ENCODE measurements around the gene ARMH4.
"Not testable (repeated sequence)": the region's sequence is repeated elsewhere in the genome, so short reads cannot be mapped to it uniquely, and the experiment has no call there.

- not testable (repeated sequence) for TF ChIP-seq CTCF, POLR2A, EP300 (IDR thresholded peaks at IDR 0.05)
Measured at GRCh38 chr14:58122546-58122945, 29.5 kb downstream of the ARMH4 start.

All from sigmoid colon (tissue), 4 donors.